Right lobe of liver (tissue), 4 donors: Measurements from ENCODE around the gene MSMP.

Experiments used
- CTCF ChIP-seq, 4 donors: fragments of 200-600 bp in 3 of 4; fragments of 450-650 bp in 1 of 4; IDR thresholded peaks; one replicate each; pipeline versions ENCODE4 v1.5.1 to v1.8.0; 2016 to 2022; ENCODE audit warnings: antibody characterized with exemption in 4 of 4, mild to moderate bottlenecking in 2 of 4
- POLR2A ChIP-seq: fragments of 450-650 bp; IDR thresholded peaks from one replicate; pipeline ENCODE4 v1.6.1; 2017; ENCODE audit warnings: antibody characterized with exemption, mild to moderate bottlenecking
- donor health status: DM: no; HTN: no; CAD: no.
- donor health status: DM: no; HTN: no; CAD: no.
- donor health status: DM: no; HTN: yes; CAD: no.

GRCh38 chr9:35718721-35719511 lies 35.2 kb downstream of the MSMP start:
- TF ChIP-seq CTCF (IDR thresholded peaks at IDR 0.05) (no peak), POLR2A (no peak)
